Measurements from ENCODE around the gene SEPHS1. TPM values are rescaled to one million over a fixed set of nuclear protein-coding genes. Genes with fewer than 3 reads are reported as not detected.

The SEPHS1 gene
- total and polyA plus RNA-seq, 2 of the 8 experiments (the other 6 are each of a cell fraction or from before 2014, with no cell fraction given): 270 to 683 TPM

DNA sequence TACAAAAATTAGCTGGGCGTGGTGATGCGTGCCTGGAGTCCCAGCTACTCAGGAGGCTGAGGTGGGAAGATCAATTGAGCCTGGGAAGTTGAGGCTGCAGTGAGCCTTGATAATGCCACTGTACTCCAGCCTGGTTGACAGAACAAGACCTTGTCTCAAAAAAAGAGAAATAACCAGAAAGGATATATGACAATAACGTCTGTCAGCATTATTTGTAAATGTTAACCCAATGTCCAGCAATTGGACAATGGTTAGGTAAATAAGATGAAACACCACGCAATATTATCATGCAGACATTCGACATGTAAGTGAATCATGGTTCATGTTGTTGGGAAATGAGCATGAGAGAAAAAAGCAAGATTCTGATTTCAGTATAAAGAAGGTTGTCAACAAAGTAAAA is 44.6 kb upstream of the SEPHS1 start:
- Histone ChIP-seq H3K4me3 (ENCODE audit: extremely low read depth in 1 of 4, insufficient read depth in 2 of 4, low read depth in 3 of 4, low read length in 4 of 4) (no peak overlapping the region), H3K4me1 (replicated peaks in 1 of 4; ENCODE audit: control insufficient read depth in 3 of 4, insufficient read depth in 4 of 4, low read length in 3 of 4) (peaks cover 1 to 15% (median 11%) of the 10 kb centered on the region in 4 experiments; a peak in 5 of 7 replicates), H3K23ac (ENCODE audit: insufficient read length) (no peak overlapping the region), H3K27me3 (replicated peaks in 1 of 4; ENCODE audit: control insufficient read depth in 3 of 4, extremely low read depth in 1 of 4, insufficient read depth in 3 of 4, low read length in 3 of 4) (no peaks in the 10 kb centered on the region), H3K4ac (replicated peaks; ENCODE audit: insufficient read length, low read depth, low read length) (no peak overlapping the region), H4K91ac (replicated peaks; ENCODE audit: insufficient read length, low read length) (no peak overlapping the region), H4K5ac (ENCODE audit: insufficient read length, low read depth, low read length) (no peak overlapping the region), H3K79me2 (ENCODE audit: control insufficient read depth in 1 of 2, insufficient read depth in 2 of 2, low read length in 2 of 2) (no peaks in the 10 kb centered on the region), H3K9ac (replicated peaks in 1 of 4; ENCODE audit: extremely low read depth in 1 of 4, low read depth in 3 of 4, low read length in 3 of 4) (no peak overlapping the region), H3K56ac (replicated peaks; ENCODE audit: insufficient read length, low read depth, low read length) (no peak overlapping the region), H4K20me1 (replicated peaks in 1 of 2; ENCODE audit: control insufficient read depth in 1 of 2, insufficient read depth in 2 of 2, low read length in 2 of 2) (no peaks in the 10 kb centered on the region), H3K9me3 (ENCODE audit: insufficient read depth in 2 of 2, low read depth in 1 of 2, low read length in 1 of 2) (no peaks in the 10 kb centered on the region), H3K4me2 (ENCODE audit: insufficient read depth in 1 of 2, low read depth in 2 of 2, low read length in 2 of 2) (no peak overlapping the region), H4K8ac (ENCODE audit: extremely low read depth, insufficient read depth, low read length) (no peak overlapping the region), H3K18ac (ENCODE audit: extremely low read depth, low read length) (no peak overlapping the region), H2BK120ac (replicated peaks; ENCODE audit: low read depth, low read length) (no peak overlapping the region), H2BK20ac (ENCODE audit: low read length) (peak overlapping the region; percentile 62; the same call in 1 of the 2 replicates), H2BK5ac (ENCODE audit: low read depth, low read length) (no peak overlapping the region), H3K36me3 (ENCODE audit: control insufficient read depth in 2 of 4, insufficient read depth in 4 of 4, low read length in 3 of 4) (no peaks in the 10 kb centered on the region), H3K14ac (ENCODE audit: insufficient read length) (no peak overlapping the region), H3K79me1 (ENCODE audit: low read depth, low read length) (no peaks in the 10 kb centered on the region), H3K27ac (ENCODE audit: low read depth, low read length) (no peak overlapping the region), H3K23me2 (ENCODE audit: low read depth, low read length) (peaks cover 3% of the 10 kb centered on the region; the same call in 1 of the 2 replicates), H2BK12ac (ENCODE audit: low read depth, low read length) (no peak overlapping the region; the same call in 1 of the 2 replicates), H2AK5ac (ENCODE audit: low read depth, low read length) (no peak overlapping the region; the same call in 1 of the 2 replicates), H2BK15ac (ENCODE audit: low read length) (no peak overlapping the region), H2AFZ (ENCODE audit: low read length) (no peak overlapping the region)
- FAIRE-seq (no peak), DNase-seq (ENCODE audit: low read depth in 1 of 2, low spot score in 2 of 2) (no peak)
- CTCF ChIA-PET (ENCODE audit: partially characterized antibody): interaction anchor here (0.5 to 4.0 kb wide), 5 partner anchors 12 to 20 kb away, joined by 3 to 15 read pairs (median 3); no protein-coding TSS in a partner anchor
- POLR2A ChIA-PET (ENCODE audit: partially characterized antibody): interaction anchor here (1.6 kb wide), 1 partner anchor 41 kb away, joined by 4 read pairs; no protein-coding TSS in a partner anchor
- 90% methylated on average over 5 of the region's 5 CpGs; no CpG with 5 or more reads in 1 of the 2 experiments for WGBS, 2 experiments (ENCODE audit: extremely low coverage in 1 of 2, insufficient coverage in 1 of 2, insufficient read length in 1 of 2, insufficient replicate concordance in 2 of 2, low coverage in 1 of 2, low lambda C conversion rate in 2 of 2, missing lambda C conversion rate in 1 of 2)
- TF ChIP-seq HDAC2 (IDR thresholded peaks at IDR 0.05; ENCODE audit: borderline replicate concordance in 1 of 2, low read depth in 2 of 2, low read length in 2 of 2) (no peak), PHF8 (conservative IDR thresholded peaks at IDR 0.05; ENCODE audit: low read depth, low read length) (no peak), YY1 (IDR thresholded peaks at IDR 0.05; ENCODE audit: low read depth, low read length) (no peak), EZH2 (IDR thresholded peaks at IDR 0.05; ENCODE audit: low read depth, low read length, severe bottlenecking) (no peak), SP2 (IDR thresholded peaks at IDR 0.05; ENCODE audit: low read length) (no peak), SRF (IDR thresholded peaks at IDR 0.05; ENCODE audit: low read depth, low read length) (no peak), GTF2F1 (IDR thresholded peaks at IDR 0.05; ENCODE audit: borderline replicate concordance, low read depth, low read length) (no peak)
- TF ChIP-seq, protein P1, sequence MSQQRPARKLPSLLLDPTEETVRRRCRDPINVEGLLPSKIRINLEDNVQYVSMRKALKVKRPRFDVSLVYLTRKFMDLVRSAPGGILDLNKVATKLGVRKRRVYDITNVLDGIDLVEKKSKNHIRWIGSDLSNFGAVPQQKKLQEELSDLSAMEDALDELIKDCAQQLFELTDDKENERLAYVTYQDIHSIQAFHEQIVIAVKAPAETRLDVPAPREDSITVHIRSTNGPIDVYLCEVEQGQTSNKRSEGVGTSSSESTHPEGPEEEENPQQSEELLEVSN (IDR thresholded peaks at IDR 0.05): no peak
- TF ChIP-seq, protein P2, sequence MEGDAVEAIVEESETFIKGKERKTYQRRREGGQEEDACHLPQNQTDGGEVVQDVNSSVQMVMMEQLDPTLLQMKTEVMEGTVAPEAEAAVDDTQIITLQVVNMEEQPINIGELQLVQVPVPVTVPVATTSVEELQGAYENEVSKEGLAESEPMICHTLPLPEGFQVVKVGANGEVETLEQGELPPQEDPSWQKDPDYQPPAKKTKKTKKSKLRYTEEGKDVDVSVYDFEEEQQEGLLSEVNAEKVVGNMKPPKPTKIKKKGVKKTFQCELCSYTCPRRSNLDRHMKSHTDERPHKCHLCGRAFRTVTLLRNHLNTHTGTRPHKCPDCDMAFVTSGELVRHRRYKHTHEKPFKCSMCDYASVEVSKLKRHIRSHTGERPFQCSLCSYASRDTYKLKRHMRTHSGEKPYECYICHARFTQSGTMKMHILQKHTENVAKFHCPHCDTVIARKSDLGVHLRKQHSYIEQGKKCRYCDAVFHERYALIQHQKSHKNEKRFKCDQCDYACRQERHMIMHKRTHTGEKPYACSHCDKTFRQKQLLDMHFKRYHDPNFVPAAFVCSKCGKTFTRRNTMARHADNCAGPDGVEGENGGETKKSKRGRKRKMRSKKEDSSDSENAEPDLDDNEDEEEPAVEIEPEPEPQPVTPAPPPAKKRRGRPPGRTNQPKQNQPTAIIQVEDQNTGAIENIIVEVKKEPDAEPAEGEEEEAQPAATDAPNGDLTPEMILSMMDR (IDR thresholded peaks at IDR 0.05; ENCODE audit: control extremely low read depth in 1 of 3, insufficient read depth in 1 of 3, low read depth in 1 of 3, low read length in 3 of 3): no peak

Data from H1 (cell line).